SK-N-SH treated with all-trans-retinoic acid at 6 μM for 48 hours (cell line): Measurements from ENCODE around the gene ZNF469.

ENCODE experiments used
- ATAC-seq: fragments of 200-7000 bp; cut with Tn5 transposase; 3 replicates; pipeline ENCODE4 v1.9.1; 2020; ENCODE audit warnings: mild to moderate bottlenecking, moderate library complexity
- ARNTL ChIP-seq: fragments of 450-650 bp; formaldehyde crosslinking; IDR thresholded peaks from 2 replicates; pipeline ENCODE4 v1.5.0; 2020; ENCODE audit warnings: low read depth, mild to moderate bottlenecking, moderate library complexity, borderline replicate concordance
- CSDC2 ChIP-seq: fragments of 250-450 bp; sonication (Bioruptor Pico); IDR thresholded peaks from 2 replicates; pipeline ENCODE4 v1.5.0; 2020; ENCODE audit warnings: mild to moderate bottlenecking, moderate library complexity
- ESRRG ChIP-seq: fragments of 250-450 bp; sonication (Bioruptor Pico); IDR thresholded peaks from 2 replicates; pipeline ENCODE4 v1.6.1; 2021; ENCODE audit warnings: mild to moderate bottlenecking
- ISL1 ChIP-seq: fragments of 250-450 bp; sonication (Bioruptor Pico); IDR thresholded peaks from 2 replicates; pipeline ENCODE4 v2.1.2; 2022; ENCODE audit warnings: mild to moderate bottlenecking, moderate library complexity
- OSR1 ChIP-seq: fragments of 250-450 bp; sonication (Bioruptor Pico); IDR thresholded peaks from 2 replicates; pipeline ENCODE4 v1.8.0; 2022; ENCODE audit warnings: moderate library complexity, mild to moderate bottlenecking, inconsistent platforms
- PPARA ChIP-seq: fragments of 250-450 bp; sonication (Bioruptor Pico); IDR thresholded peaks from 2 replicates; pipeline ENCODE4 v1.5.0; 2020; ENCODE audit warnings: mild to moderate bottlenecking, borderline replicate concordance
- SNAI2 ChIP-seq: fragments of 250-450 bp; sonication (Bioruptor Pico); IDR thresholded peaks from 2 replicates; pipeline ENCODE4 v1.5.0; 2020; ENCODE audit warnings: mild to moderate bottlenecking, moderate library complexity
- TCF4 ChIP-seq: fragments of 250-450 bp; sonication (Bioruptor Pico); IDR thresholded peaks from 2 replicates; pipeline ENCODE4 v1.8.0; 2021; ENCODE audit warnings: mild to moderate bottlenecking, moderate library complexity, borderline replicate concordance
- TOX ChIP-seq: fragments of 250-450 bp; sonication (Bioruptor Pico); IDR thresholded peaks from 2 replicates; pipeline ENCODE4 v1.8.0; 2021; ENCODE audit warnings: mild to moderate bottlenecking, moderate library complexity, borderline replicate concordance
- ZC3H10 ChIP-seq: fragments of 250-450 bp; sonication (Bioruptor Pico); IDR thresholded peaks from 2 replicates; pipeline ENCODE4 v1.5.1; 2021; ENCODE audit warnings: mild to moderate bottlenecking, moderate library complexity
- ZFP3 ChIP-seq: fragments of 250-450 bp; sonication (Bioruptor Pico); IDR thresholded peaks from 2 replicates; pipeline ENCODE4 v1.5.0; 2020; ENCODE audit warnings: mild to moderate bottlenecking, moderate library complexity
- ZNF565 ChIP-seq: fragments of 450-650 bp; formaldehyde crosslinking; conservative IDR thresholded peaks from 2 replicates; pipeline ENCODE4 v1.5.0; 2020; ENCODE audit warnings: low read depth, mild to moderate bottlenecking, moderate library complexity
- ZNF70 ChIP-seq: fragments of 450-650 bp; formaldehyde crosslinking; IDR thresholded peaks from 2 replicates; pipeline ENCODE4 v1.5.0; 2020; ENCODE audit warnings: mild to moderate bottlenecking, moderate library complexity
- ZNF8 ChIP-seq: fragments of 450-650 bp; formaldehyde crosslinking; IDR thresholded peaks from 2 replicates; pipeline ENCODE4 v1.5.0; 2020; ENCODE audit warnings: mild to moderate bottlenecking, moderate library complexity
- TF ChIP-seq, protein P1 (sequence below): fragments of 250-450 bp; sonication (Bioruptor Pico); IDR thresholded peaks from 2 replicates; pipeline ENCODE4 v1.8.0; 2021; ENCODE audit warnings: low read depth, mild to moderate bottlenecking, moderate library complexity, borderline replicate concordance
- TF ChIP-seq, protein P2 (sequence below): fragments of 250-450 bp; sonication (Bioruptor Pico); IDR thresholded peaks from 2 replicates; pipeline ENCODE4 v1.8.0; 2020; ENCODE audit warnings: mild to moderate bottlenecking, moderate library complexity, borderline replicate concordance
- TF ChIP-seq, protein P3 (sequence below): fragments of 250-450 bp; sonication (Bioruptor Pico); IDR thresholded peaks from 2 replicates; pipeline ENCODE4 v1.5.1; 2021; ENCODE audit warnings: mild to moderate bottlenecking, moderate library complexity
- TF ChIP-seq, protein P4 (sequence below): fragments of 250-450 bp; sonication (Bioruptor Pico); IDR thresholded peaks from 2 replicates; pipeline ENCODE4 v1.5.0; 2020; ENCODE audit warnings: mild to moderate bottlenecking, moderate library complexity
- TF ChIP-seq, protein P5 (sequence below): fragments of 250-450 bp; sonication (Bioruptor Pico); IDR thresholded peaks from 2 replicates; pipeline ENCODE4 v1.5.1; 2020; ENCODE audit warnings: low read depth, mild to moderate bottlenecking, moderate library complexity

The ZNF469 gene

DNA sequence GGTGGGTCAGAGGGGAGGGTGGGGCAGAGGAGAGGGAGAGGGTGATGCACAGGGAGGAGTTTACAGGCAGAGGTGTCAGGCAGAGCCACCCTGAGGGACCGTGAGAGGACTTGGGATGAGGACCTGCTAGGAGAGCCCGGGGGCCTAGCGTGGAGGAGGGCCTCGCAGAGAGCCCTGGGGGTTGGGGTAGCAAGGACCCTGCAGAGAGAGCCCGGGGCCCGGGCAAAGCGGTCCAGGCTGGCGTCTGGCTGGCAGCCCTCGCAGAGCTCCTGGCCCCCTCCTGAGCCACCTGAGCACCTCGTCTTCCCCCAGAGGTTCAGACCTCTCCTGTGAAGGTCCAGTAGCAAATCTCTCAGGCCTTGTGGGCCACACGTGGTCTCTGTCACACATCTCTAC, 42.0 kb upstream of the ZNF469 start:
- TF ChIP-seq ARNTL (CRISPR knock-in tag) (no peak), CSDC2 (CRISPR knock-in tag) (no peak)
- ATAC-seq, result no peak

DNA sequence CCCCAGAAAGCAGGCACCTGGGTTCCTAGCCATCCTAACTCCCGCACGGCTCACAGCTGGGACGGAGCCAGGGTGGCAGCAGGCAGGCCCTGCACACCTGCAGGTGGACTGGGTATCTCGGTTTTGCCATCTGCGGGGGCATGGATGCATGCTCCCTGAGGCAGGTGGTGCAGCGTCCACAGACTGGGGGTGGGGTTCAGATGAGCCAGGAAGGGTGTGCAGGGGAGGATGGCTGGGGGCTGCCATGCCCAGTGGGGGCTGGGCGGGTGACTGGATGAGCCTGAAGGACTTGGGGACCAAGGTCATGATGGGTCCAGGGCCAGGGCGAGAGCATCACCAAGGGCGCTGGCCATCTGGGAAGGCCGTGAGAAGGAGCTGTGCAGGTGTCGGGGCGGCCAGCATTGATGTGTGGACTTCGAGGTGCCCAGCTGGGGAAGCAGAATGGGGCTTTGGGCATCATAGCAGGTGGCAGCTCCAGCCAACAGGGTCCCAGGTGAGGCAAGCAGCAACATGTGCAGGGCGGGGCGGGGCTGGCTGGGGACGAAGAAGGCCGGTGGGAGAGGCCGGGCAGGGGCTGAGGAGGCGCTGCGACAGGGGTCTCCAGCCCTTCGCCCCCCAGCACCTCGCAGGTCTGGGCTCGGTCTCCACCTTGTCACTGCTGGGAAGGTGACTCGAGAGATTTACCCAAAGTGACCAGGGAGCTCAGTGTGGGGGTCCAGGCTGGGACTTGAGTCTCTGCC, 41.0 kb upstream of the ZNF469 start:
- no peak for ATAC-seq
- TF ChIP-seq ARNTL (CRISPR knock-in tag) (no peak), PPARA (CRISPR knock-in tag) (no peak), ZNF8 (CRISPR knock-in tag) (no peak), CSDC2 (CRISPR knock-in tag) (no peak)

DNA sequence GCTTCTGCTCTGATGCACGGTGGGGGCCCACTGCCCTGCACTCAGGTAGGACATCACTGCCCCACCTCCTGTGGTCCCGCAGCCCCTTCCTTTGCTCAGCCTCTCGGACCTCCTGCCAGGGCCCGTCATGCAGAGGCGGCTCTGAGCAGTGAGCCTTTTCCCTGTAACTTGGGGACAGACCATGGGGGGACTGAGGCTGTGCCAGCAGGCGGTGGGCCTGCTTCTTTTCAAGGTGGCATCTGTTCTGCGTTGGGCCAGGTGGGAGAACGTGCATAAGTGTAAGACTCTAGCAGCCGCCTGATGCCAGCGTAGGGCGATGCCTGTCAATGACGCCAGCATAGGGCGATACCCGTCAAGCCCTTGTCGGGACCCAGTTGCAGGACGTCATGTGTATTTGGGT, 40.3 kb upstream of the ZNF469 start:
- no peak for ATAC-seq
- TF ChIP-seq OSR1 (CRISPR knock-in tag) (no peak), PPARA (CRISPR knock-in tag) (no peak), SNAI2 (CRISPR knock-in tag) (no peak), TCF4 (no peak), ISL1 (CRISPR knock-in tag) (no peak), ZC3H10 (CRISPR knock-in tag) (no peak), TOX (CRISPR knock-in tag) (no peak), ZNF565 (CRISPR knock-in tag) (no peak), ZFP3 (no peak)
- TF ChIP-seq, protein P1, sequence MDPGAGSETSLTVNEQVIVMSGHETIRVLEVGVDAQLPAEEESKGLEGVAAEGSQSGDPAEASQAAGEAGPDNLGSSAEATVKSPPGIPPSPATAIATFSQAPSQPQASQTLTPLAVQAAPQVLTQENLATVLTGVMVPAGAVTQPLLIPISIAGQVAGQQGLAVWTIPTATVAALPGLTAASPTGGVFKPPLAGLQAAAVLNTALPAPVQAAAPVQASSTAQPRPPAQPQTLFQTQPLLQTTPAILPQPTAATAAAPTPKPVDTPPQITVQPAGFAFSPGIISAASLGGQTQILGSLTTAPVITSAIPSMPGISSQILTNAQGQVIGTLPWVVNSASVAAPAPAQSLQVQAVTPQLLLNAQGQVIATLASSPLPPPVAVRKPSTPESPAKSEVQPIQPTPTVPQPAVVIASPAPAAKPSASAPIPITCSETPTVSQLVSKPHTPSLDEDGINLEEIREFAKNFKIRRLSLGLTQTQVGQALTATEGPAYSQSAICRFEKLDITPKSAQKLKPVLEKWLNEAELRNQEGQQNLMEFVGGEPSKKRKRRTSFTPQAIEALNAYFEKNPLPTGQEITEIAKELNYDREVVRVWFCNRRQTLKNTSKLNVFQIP (CRISPR knock-in tag), result no peak
- TF ChIP-seq, protein P2, sequence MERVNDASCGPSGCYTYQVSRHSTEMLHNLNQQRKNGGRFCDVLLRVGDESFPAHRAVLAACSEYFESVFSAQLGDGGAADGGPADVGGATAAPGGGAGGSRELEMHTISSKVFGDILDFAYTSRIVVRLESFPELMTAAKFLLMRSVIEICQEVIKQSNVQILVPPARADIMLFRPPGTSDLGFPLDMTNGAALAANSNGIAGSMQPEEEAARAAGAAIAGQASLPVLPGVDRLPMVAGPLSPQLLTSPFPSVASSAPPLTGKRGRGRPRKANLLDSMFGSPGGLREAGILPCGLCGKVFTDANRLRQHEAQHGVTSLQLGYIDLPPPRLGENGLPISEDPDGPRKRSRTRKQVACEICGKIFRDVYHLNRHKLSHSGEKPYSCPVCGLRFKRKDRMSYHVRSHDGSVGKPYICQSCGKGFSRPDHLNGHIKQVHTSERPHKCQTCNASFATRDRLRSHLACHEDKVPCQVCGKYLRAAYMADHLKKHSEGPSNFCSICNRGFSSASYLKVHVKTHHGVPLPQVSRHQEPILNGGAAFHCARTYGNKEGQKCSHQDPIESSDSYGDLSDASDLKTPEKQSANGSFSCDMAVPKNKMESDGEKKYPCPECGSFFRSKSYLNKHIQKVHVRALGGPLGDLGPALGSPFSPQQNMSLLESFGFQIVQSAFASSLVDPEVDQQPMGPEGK (CRISPR knock-in tag), result no peak
- TF ChIP-seq, protein P3, sequence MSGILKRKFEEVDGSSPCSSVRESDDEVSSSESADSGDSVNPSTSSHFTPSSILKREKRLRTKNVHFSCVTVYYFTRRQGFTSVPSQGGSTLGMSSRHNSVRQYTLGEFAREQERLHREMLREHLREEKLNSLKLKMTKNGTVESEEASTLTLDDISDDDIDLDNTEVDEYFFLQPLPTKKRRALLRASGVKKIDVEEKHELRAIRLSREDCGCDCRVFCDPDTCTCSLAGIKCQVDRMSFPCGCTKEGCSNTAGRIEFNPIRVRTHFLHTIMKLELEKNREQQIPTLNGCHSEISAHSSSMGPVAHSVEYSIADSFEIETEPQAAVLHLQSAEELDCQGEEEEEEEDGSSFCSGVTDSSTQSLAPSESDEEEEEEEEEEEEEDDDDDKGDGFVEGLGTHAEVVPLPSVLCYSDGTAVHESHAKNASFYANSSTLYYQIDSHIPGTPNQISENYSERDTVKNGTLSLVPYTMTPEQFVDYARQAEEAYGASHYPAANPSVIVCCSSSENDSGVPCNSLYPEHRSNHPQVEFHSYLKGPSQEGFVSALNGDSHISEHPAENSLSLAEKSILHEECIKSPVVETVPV, result no peak

DNA sequence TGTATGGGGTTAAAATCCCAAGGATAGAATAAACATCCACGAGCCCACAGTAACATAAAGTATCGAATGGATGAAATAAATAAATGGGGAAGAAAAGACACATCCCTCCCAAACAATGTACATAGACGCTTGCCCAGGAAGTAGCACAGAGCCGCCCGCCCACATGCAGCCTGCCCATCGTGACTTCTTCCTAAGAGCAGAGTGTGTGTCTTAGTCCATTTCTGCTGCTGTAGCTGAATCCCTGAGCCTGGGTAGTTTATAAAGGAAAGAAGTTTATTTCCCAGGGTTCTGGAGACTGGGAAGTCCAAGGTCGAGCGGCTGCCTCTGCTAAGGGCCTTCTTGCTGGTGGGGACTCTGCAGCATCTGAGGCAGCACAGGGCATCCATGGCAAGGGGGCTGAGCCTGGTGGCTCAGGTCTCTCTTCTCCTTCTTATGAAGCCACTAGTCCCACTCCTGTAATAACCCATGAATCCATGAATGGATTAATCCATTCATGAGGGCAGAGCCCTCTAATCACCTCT, 39.4 kb upstream of the ZNF469 start:
- ATAC-seq, result no peak
- TF ChIP-seq ESRRG (CRISPR knock-in tag) (no peak), ZNF8 (CRISPR knock-in tag) (no peak)

DNA sequence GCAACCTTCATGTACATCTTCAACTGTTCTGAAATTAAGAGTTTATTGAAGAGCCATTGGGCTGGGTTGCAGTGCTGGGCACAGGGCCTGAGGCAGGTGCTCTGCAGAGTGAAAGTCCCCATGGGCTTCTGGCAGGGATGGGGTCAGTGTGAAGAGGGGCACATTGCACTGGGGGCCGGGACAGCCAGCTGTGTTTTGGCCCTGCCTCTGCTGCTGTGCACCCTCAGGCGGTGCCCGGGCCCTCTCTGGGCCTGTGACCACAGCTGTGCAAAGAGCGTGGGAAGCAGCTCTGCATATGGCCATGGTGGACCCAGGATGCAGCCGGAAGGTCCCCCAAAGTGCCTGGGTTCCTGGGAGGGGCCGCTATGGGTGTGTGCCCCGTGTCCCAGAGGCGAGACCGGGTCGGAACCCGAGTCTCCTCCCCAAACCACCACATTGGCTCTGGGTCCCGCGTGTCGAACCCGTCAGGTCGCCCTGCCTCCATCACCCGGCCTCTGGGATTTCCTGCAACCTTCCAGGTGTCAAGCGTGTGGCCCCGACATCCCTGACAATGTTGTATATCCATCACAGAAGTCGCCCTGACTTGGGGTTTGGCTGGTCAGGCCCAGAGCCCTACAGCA, 38.2 kb upstream of the ZNF469 start:
- ATAC-seq, result no peak
- TF ChIP-seq ZNF70 (no peak), TOX (CRISPR knock-in tag) (no peak), ISL1 (CRISPR knock-in tag) (no peak)
- TF ChIP-seq, protein P4, sequence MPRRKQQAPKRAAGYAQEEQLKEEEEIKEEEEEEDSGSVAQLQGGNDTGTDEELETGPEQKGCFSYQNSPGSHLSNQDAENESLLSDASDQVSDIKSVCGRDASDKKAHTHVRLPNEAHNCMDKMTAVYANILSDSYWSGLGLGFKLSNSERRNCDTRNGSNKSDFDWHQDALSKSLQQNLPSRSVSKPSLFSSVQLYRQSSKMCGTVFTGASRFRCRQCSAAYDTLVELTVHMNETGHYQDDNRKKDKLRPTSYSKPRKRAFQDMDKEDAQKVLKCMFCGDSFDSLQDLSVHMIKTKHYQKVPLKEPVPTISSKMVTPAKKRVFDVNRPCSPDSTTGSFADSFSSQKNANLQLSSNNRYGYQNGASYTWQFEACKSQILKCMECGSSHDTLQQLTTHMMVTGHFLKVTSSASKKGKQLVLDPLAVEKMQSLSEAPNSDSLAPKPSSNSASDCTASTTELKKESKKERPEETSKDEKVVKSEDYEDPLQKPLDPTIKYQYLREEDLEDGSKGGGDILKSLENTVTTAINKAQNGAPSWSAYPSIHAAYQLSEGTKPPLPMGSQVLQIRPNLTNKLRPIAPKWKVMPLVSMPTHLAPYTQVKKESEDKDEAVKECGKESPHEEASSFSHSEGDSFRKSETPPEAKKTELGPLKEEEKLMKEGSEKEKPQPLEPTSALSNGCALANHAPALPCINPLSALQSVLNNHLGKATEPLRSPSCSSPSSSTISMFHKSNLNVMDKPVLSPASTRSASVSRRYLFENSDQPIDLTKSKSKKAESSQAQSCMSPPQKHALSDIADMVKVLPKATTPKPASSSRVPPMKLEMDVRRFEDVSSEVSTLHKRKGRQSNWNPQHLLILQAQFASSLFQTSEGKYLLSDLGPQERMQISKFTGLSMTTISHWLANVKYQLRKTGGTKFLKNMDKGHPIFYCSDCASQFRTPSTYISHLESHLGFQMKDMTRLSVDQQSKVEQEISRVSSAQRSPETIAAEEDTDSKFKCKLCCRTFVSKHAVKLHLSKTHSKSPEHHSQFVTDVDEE (CRISPR knock-in tag), result no peak
- TF ChIP-seq, protein P1 (CRISPR knock-in tag), result no peak
- TF ChIP-seq, protein P5, sequence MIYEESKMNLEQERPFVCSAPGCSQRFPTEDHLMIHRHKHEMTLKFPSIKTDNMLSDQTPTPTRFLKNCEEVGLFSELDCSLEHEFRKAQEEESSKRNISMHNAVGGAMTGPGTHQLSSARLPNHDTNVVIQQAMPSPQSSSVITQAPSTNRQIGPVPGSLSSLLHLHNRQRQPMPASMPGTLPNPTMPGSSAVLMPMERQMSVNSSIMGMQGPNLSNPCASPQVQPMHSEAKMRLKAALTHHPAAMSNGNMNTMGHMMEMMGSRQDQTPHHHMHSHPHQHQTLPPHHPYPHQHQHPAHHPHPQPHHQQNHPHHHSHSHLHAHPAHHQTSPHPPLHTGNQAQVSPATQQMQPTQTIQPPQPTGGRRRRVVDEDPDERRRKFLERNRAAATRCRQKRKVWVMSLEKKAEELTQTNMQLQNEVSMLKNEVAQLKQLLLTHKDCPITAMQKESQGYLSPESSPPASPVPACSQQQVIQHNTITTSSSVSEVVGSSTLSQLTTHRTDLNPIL (CRISPR knock-in tag), result no peak
- TF ChIP-seq, all 23 proteins: peak for 0
